ENCODE measurements around the gene EMC6.

The EMC6 gene

DNA sequence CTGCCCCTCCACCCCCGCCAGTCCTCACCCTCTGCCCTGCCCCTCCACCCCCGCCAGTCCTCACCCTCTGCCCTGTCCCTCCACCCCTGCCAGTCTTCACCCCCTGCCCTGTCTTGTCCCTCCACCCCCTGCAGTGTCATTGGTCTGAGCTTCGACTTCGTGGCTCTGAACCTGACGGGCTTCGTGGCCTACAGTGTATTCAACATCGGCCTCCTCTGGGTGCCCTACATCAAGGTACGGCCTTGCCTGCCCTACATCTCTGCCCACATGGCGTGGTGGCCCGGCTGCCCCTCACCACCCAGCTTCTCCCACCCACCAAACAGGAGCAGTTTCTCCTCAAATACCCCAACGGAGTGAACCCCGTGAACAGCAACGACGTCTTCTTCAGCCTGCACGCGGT lies 12.3 kb upstream of the EMC6 start:
- no peak for DNase-seq (ENCODE audit: low read depth)

DNA sequence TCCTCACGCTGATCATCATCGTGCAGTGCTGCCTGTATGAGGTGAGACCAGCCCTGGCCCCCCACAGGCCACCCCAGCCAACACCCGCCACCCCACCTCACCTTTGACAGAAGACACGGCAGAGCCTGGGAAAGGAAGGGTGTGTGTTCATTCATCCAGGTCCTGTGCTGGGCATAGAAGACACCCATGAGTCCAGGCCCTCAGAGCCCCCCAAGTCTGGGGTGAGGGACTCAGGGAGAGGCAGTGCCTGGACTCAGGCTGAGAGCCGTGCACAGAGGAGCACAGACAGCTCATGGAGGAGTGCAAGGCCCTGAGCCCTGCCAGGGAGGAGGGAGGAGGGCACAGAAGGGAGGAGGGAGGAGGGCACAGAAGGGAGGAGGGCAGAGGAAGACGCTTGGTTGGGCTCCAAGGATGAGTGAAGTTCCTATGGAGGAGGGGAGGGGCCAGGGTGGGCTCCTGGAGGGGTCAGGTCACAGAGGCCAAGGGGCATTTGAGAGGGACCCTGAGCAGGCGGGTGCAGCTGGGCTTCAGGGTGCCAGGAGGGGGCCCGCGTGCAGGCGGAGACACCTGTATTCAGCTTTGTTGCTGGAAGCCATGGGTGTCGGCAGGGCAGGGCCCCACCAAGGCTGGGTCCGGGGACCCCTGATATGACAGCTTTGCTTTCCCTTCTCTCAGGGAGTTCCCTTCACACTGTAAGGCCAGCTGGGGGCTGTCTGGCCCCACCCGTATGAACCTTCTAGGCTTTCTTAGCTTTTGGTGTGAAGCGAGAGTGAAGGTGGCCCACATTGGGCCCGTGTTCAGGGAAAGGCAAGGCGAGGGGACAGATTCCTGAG lies 11.6 kb upstream of the EMC6 start:
- no peak for DNase-seq (ENCODE audit: low read depth)

- DNase-seq (ENCODE audit: low read depth), result no peak
Observed at GRCh38 chr17:3657588-3657869, 11.1 kb upstream of the EMC6 start.

- DNase-seq (ENCODE audit: low read depth), result no peak
Observed at GRCh38 chr17:3657874-3658783, 10.5 kb upstream of the EMC6 start.

DNA sequence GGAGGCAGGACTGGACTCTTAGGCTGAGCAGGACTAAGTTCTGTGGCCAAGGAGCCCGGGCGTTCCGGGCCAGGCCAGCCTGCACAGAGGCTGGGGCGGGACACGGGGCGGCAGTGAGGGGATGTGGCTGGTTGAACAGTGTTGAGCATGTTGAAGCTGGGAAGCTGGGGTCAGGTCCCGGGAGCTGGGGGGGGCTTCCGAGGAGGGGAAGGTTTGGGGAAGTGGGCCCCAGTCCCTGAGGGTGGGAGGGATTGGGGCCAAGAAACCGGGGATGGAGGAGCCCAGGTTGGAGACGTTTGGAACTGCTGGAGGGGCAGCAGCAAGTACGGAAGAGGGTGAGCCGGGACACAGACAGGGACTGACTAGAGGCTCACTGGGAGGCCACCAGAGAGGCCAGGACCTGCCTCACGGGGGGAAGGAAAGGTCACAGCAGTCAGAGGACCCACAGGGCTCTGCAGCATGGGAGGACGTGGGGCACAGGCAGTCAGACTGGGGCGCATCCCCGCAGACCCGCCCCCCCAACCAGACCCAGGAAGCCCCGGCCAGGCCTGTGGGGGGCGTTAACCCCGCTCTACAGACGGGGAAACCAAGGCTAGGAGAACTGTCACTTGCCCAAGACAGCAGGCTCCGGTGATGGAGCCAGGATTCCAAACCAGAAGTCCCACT lies 9.7 kb upstream of the EMC6 start:
- DNase-seq (ENCODE audit: low read depth), result no peak

DNA sequence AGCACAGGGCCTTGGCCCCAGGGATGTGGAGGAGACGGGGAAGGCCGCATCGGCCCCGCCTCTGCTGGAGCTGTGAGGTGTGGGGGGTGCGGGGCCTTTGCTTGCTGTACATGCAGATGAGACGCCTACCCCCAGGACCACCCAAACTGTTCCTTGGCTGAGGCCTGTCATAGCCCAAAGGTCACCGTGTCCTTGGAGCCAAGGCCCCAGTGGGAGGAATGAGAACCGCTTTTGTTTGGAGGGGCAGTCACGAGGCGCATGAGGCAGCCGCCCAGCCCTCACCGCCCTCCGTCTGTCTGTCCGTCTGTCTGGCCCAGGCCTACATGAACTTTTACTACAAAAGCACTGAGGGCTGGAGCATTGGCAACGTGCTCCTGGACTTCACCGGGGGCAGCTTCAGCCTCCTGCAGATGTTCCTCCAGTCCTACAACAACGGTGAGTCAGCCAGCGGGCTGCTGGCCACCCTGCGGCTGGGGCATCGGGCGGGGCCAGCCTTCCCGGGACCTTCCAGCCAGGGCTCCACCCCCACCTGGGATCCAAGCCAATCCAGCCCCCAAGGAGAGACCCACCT lies 9.0 kb upstream of the EMC6 start:
- DNase-seq (ENCODE audit: low read depth), result peak; percentile 77

- no peak for DNase-seq (ENCODE audit: low read depth)
Observed at GRCh38 chr17:3660311-3660891, 8.2 kb upstream of the EMC6 start.

- no peak for DNase-seq (ENCODE audit: low read depth)
Observed at GRCh38 chr17:3663102-3664011, 5.3 kb upstream of the EMC6 start.

GRCh38 chr17:3665834-3666233 lies 2.8 kb upstream of the EMC6 start:
- DNase-seq (ENCODE audit: low read depth), result no peak

DNA sequence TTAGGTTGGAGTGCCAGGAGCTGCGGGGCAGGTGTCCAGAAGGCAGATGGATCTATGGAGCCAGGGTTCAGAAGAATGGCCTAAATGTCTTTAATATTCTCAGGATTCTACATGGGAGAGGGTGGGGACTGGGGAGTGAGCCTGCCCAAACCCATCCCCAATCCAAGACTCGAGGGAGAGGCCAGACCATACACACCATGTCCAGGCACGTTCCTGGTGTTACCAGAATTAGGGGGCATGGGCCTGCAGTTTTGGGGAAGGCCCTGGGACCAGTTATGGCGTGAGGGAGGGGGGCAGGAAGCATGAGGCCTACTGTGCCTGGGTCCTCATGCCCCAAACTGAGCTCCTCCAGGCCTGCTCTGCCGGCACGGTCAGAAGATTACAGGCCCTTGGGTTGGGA lies 2.1 kb upstream of the EMC6 start:
- DNase-seq (ENCODE audit: low read depth), result no peak

GRCh38 chr17:3667366-3668278 lies 990 bp upstream of the EMC6 start:
- peak; percentile 81 for DNase-seq (ENCODE audit: low read depth)

GRCh38 chr17:3669085-3669347 lies 404 bp downstream of the EMC6 start:
- no peak for DNase-seq (ENCODE audit: low read depth)

- no peak for DNase-seq (ENCODE audit: low read depth)
Observed at GRCh38 chr17:3669548-3669947, 936 bp downstream of the EMC6 start.

- DNase-seq (ENCODE audit: low read depth), result no peak
Observed at GRCh38 chr17:3672571-3672970, 4.0 kb downstream of the EMC6 start.

DNA sequence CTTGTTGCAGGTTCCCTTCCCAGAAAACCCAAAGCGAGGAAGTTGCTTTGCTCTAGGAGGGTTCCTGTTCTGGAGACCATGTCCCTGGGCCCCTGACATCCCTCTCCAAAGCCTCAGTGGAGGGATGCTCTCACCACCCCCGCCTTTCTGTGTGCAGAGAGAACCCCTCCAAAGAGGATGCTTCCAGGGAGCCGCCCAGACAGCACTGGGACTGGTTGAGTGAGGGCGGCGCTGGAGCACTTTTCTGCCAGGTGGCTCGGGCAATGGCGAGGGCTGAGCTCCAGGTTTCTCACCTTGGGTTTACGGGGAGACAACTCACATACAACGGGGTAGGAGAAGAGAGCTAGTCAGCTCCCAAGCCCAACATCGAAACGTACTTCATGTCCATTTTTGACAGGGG lies 7.3 kb downstream of the EMC6 start:
- DNase-seq (ENCODE audit: low read depth), result no peak

DNA sequence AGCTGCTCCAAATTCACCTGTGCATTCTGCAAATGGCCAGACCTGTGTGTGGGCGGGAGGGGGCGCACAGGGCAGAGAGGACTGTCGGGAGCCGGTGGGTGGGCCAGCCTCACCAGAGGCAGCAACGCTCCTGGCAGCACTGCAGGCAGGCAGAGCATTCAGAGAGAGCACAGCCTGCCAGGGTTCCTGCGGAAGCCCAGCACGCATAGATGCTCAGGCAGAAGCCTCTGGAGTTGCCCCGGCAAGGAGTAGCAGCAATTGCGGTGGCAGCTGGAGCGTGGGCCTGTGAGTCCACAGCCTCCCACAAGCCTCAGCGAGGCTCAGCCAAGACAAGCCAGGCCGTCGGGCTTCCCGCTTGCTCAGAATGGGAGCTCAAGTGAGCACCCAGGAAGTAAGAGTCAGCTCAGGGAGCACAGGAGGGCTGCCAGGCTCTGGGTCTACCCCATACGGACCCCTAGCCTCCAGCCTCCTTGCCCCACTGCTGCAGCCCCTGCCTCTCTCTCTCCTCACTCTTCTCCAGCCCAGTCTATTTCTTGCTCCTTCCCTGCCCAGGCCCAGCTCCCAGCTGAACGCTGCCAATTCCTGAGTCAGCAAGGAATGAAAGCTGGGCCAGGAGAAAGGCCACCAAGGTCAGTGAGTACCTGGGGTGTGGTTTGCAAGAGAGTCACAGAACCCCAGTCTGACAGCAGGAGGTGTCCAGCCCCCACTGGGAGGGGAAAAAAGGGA lies 9.6 kb downstream of the EMC6 start:
- DNase-seq (ENCODE audit: low read depth), result no peak

- no peak for DNase-seq (ENCODE audit: low read depth)
Observed at GRCh38 chr17:3678821-3679530, 10.4 kb downstream of the EMC6 start.

- DNase-seq (ENCODE audit: low read depth), result no peak
Observed at GRCh38 chr17:3679531-3680126, 11.0 kb downstream of the EMC6 start.

DNA sequence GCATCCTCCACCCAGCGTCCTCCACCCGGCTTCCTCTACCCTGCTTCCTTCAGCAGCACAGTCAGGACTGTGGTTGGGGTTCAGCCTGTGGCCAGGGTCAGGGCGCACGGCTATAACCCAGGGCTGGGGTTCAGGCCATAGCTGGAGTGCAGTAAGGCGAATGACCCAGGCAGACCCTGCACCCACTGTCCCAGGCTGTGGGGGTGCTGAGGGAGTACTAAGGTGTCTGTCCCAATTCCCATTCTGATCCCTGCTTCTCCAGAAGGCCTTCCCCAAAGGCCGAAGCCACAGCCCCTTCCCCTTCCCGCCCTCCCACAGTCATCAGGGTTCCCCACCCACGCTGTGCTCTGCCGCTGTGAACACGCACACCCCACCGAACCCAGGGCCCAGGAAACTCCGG lies 12.4 kb downstream of the EMC6 start:
- no peak for DNase-seq (ENCODE audit: low read depth)
